ENCODE results near the gene HMGCLL1. TPM values are rescaled to one million over a fixed set of nuclear protein-coding genes. Genes with fewer than 3 reads are reported as not detected.

Gene HMGCLL1
- total and polyA plus RNA-seq, 2 experiments from 2014 or later, result 3.0 to 4.8 TPM

DNA sequence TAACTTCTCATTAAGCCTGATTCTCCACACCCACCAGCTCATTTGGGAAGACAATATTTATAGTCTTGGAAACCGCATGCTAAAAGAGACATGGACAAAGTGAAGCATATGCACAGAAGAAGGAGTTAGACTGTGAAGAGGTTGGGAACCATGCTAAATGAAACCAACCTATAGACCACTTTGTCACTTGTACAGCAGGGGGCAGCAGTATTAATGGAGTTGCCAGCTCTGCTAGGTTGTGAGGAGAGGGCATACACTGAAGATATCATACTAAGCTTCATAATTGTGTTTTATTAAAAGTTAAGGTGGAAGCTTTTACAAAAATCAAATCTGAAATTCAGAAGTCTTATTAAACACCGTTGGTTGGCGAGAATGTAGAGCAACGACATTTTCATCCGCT, 38.3 kb upstream of the HMGCLL1 start:
- Histone ChIP-seq H3K9me2 (replicated peaks; ENCODE audit: insufficient read depth) (no peaks in the 10 kb centered on the region), H3K79me2 (no peaks in the 10 kb centered on the region), H3K27me3 (no peaks in the 10 kb centered on the region), H2AFZ (no peak overlapping the region), H3K9me3 (ENCODE audit: low read depth) (no peaks in the 10 kb centered on the region), H3K4me2 (no peak overlapping the region), H3K36me3 (replicated peaks; ENCODE audit: insufficient read depth, low read depth) (no peaks in the 10 kb centered on the region), H4K20me1 (ENCODE audit: insufficient read depth, poor library complexity, severe bottlenecking) (no peaks in the 10 kb centered on the region), H3K4me3 (no peak overlapping the region), H3K27ac (no peak overlapping the region), H3K4me1 (ENCODE audit: insufficient read depth) (no peaks in the 10 kb centered on the region)
- peak; percentile 56 for TF ChIP-seq CTCF (IDR thresholded peaks at IDR 0.05; ENCODE audit: poor library complexity)
- TF ChIP-seq EZH2phosphoT487 (IDR thresholded peaks at IDR 0.05; ENCODE audit: low read depth, severe bottlenecking, unreplicated experiment), result no peak
- TF ChIP-seq EZH2 (IDR thresholded peaks at IDR 0.05; ENCODE audit: borderline replicate concordance), result no peak
- DNase-seq (ENCODE audit: low spot score), result peak; percentile 57
- WGBS (ENCODE audit: low lambda C conversion rate, missing lambda C conversion rate), result 91% methylated on average over 5 of the region's 5 CpGs

DNA sequence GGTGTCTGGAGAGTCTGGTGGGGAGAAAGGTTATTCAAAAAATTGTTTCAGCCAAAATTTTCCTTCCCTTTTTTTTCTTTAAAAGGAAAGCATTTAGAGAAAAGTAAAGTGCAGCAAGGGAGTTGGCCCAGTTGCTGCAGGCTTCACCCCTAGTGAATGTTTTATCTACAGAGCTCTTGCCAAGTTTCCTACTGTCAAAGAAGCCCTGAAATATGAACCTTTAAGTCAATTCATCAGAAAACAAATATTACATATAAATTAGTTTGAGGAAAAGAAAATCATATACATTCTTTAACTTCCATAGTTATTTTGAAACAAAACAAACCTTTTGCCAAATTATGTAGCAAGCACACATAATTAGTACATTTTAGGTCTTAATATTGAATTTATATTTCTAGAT, 25.0 kb upstream of the HMGCLL1 start:
- TF ChIP-seq CTCF (IDR thresholded peaks at IDR 0.05; ENCODE audit: poor library complexity) (no peak), EZH2 (IDR thresholded peaks at IDR 0.05; ENCODE audit: borderline replicate concordance) (no peak), EZH2phosphoT487 (IDR thresholded peaks at IDR 0.05; ENCODE audit: low read depth, severe bottlenecking, unreplicated experiment) (no peak)
- H3K27me3 ChIP-seq, result no peaks in the 10 kb centered on the region
- H3K4me2 ChIP-seq, result no peak overlapping the region
- H2AFZ ChIP-seq, result no peak overlapping the region
- H3K79me2 ChIP-seq, result no peaks in the 10 kb centered on the region
- H3K4me1 ChIP-seq (ENCODE audit: insufficient read depth), result no peaks in the 10 kb centered on the region
- no peaks in the 10 kb centered on the region for H3K36me3 ChIP-seq (replicated peaks; ENCODE audit: insufficient read depth, low read depth)
- DNase-seq (ENCODE audit: low spot score), result no peak
- no peaks in the 10 kb centered on the region for H4K20me1 ChIP-seq (ENCODE audit: insufficient read depth, poor library complexity, severe bottlenecking)
- no peak overlapping the region for H3K27ac ChIP-seq
- H3K9me3 ChIP-seq (ENCODE audit: low read depth), result no peaks in the 10 kb centered on the region
- H3K9me2 ChIP-seq (replicated peaks; ENCODE audit: insufficient read depth), result no peaks in the 10 kb centered on the region
- no peak overlapping the region for H3K4me3 ChIP-seq

DNA sequence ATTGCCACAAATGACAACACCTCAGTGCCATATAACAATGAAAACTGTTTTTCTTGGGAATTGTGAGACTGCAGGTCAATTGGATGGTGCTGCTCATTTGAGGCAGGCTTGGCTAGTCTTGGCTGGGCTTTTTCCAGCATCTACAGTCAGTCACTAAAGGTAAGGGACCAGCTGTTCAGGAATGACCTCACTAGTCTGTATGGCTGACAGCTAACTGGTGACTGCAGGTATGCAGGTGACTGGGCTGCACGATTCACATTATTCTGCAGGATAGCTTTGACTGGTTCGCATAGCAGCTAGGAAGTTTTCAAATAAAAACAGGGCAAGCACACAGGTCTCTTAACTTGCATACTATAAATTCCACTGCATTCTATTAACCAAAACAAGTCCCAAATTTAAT, 22.1 kb upstream of the HMGCLL1 start:
- Histone ChIP-seq H3K27ac (no peak overlapping the region), H3K4me3 (no peak overlapping the region), H3K79me2 (no peaks in the 10 kb centered on the region), H3K4me1 (ENCODE audit: insufficient read depth) (no peaks in the 10 kb centered on the region), H3K4me2 (no peak overlapping the region), H3K9me3 (ENCODE audit: low read depth) (no peaks in the 10 kb centered on the region), H2AFZ (no peak overlapping the region), H4K20me1 (ENCODE audit: insufficient read depth, poor library complexity, severe bottlenecking) (no peaks in the 10 kb centered on the region), H3K36me3 (replicated peaks; ENCODE audit: insufficient read depth, low read depth) (no peaks in the 10 kb centered on the region), H3K9me2 (replicated peaks; ENCODE audit: insufficient read depth) (no peaks in the 10 kb centered on the region), H3K27me3 (no peaks in the 10 kb centered on the region)
- no peak for TF ChIP-seq EZH2phosphoT487 (IDR thresholded peaks at IDR 0.05; ENCODE audit: low read depth, severe bottlenecking, unreplicated experiment)
- no peak for TF ChIP-seq CTCF (IDR thresholded peaks at IDR 0.05; ENCODE audit: poor library complexity)
- TF ChIP-seq EZH2 (IDR thresholded peaks at IDR 0.05; ENCODE audit: borderline replicate concordance), result no peak
- no peak for DNase-seq (ENCODE audit: low spot score)
- 77% methylated on average over 2 of the region's 2 CpGs for WGBS (ENCODE audit: low lambda C conversion rate, missing lambda C conversion rate)

DNA sequence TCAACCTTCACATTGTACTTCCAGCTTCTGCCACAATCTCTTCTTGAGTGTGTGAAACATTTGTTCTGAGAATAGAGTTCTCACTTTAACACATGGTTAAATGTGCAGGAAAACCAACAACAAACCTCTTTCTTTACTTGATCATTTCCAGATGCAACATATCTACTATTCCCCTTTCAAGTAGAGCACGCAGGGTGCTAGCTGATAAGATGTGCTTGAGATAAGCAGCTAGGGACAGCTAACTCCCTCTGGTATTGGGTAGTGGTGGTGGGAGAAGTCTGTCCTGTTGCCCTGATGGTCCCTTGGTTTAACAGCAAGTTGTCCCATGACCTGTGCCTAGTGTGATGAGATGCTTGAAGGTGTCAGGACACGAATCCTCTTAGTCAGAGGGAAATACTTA, 15.4 kb upstream of the HMGCLL1 start:
- Histone ChIP-seq H3K36me3 (replicated peaks; ENCODE audit: insufficient read depth, low read depth) (no peaks in the 10 kb centered on the region), H3K4me1 (ENCODE audit: insufficient read depth) (no peaks in the 10 kb centered on the region), H3K27me3 (no peaks in the 10 kb centered on the region), H3K4me2 (no peak overlapping the region), H2AFZ (no peak overlapping the region), H3K79me2 (no peaks in the 10 kb centered on the region), H3K9me3 (ENCODE audit: low read depth) (no peaks in the 10 kb centered on the region), H3K9me2 (replicated peaks; ENCODE audit: insufficient read depth) (no peaks in the 10 kb centered on the region), H3K27ac (no peak overlapping the region), H3K4me3 (no peak overlapping the region), H4K20me1 (ENCODE audit: insufficient read depth, poor library complexity, severe bottlenecking) (no peaks in the 10 kb centered on the region)
- no peak for DNase-seq (ENCODE audit: low spot score)
- WGBS (ENCODE audit: low lambda C conversion rate, missing lambda C conversion rate), result 36% methylated on average over 2 of the region's 2 CpGs
- TF ChIP-seq EZH2phosphoT487 (IDR thresholded peaks at IDR 0.05; ENCODE audit: low read depth, severe bottlenecking, unreplicated experiment) (no peak), CTCF (IDR thresholded peaks at IDR 0.05; ENCODE audit: poor library complexity) (no peak), EZH2 (IDR thresholded peaks at IDR 0.05; ENCODE audit: borderline replicate concordance) (no peak)
